ENCODE data around the gene PTPN4. TPM values are rescaled to one million over a fixed set of nuclear protein-coding genes. Genes with fewer than 3 reads are reported as not detected.

PTPN4 gene
- total RNA-seq, 1 donor from 2014 or later, result 37.4 TPM

DNA sequence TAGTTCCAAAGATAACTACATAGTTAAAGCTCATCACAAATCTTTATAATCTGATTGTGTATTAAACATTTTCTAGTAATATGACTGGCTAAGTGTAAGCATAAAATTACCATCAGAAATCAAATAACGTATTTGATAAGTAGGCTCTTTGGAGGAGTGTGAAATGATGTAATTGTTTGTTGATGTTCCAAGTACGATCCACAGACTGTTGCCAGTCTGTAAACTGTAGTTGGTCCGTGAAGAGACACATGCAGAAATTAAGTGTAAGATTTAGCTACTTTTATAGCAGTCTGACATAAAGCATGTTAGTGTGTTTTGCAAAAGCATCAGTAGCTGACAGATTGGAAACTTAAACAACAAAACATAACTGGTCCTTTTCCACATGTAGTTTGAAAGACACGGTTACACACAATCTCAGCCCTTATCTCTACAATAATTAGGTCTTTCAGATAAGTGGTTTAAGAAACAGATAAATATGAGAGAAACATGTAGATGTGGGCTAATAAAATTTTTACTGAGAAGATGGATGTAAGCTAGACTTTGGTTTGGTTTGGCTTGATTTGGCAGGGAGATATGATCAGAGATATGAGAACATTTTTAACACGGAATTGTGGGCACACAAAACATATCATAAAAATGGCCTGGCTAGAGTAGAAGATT lies 138.1 kb downstream of the PTPN4 start:
- Mint-ChIP-seq H3K36me3 (peaks cover 23% of the 10 kb centered on the region), H3K9me3 (peaks cover 8% of the 10 kb centered on the region), H3K4me3 (no peak overlapping the region), H3K4me1 (ENCODE audit: unreplicated experiment) (no peaks in the 10 kb centered on the region), H3K27ac (no peak overlapping the region), H3K27me3 (no peaks in the 10 kb centered on the region)
- no peak for DNase-seq (ENCODE audit: extremely low spot score, unreplicated experiment)
- no peak for TF ChIP-seq CTCF (conservative IDR thresholded peaks at IDR 0.05)

- no peaks in the 10 kb centered on the region for H3K27me3 Mint-ChIP-seq
- H3K36me3 Mint-ChIP-seq, result peaks cover 35% of the 10 kb centered on the region
- no peak for TF ChIP-seq CTCF (conservative IDR thresholded peaks at IDR 0.05)
- H3K9me3 Mint-ChIP-seq, result peaks cover 8% of the 10 kb centered on the region
- H3K27ac Mint-ChIP-seq, result no peak overlapping the region
- no peaks in the 10 kb centered on the region for H3K4me1 Mint-ChIP-seq (ENCODE audit: unreplicated experiment)
- DNase-seq (ENCODE audit: extremely low spot score, unreplicated experiment), result no peak
- H3K4me3 Mint-ChIP-seq, result no peak overlapping the region
Observed at GRCh38 chr2:119901013-119901412, 141.3 kb downstream of the PTPN4 start.

DNA sequence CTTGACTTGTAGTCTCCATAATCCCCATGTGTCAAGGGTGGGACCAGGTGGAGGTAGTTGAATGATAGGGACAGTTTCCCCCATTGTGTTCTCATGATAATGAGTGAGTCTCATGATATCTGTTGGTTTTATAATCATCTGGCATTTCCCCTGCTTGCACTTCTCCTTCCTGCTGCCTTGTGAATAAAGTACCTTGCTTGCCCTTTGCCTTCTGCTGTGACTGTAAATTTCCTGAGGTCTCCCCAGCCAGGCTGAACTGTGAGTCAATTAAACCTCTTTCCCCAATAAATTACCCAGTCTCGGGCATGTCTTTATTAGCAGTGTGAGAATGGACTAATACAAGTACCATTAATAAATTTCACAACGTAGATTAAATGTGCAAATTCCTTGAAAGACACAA lies 150.8 kb downstream of the PTPN4 start:
- Mint-ChIP-seq H3K4me3 (no peak overlapping the region), H3K27me3 (no peaks in the 10 kb centered on the region), H3K36me3 (peaks cover 47% of the 10 kb centered on the region), H3K4me1 (ENCODE audit: unreplicated experiment) (no peaks in the 10 kb centered on the region), H3K27ac (no peak overlapping the region), H3K9me3 (peaks cover 3% of the 10 kb centered on the region)
- no peak for TF ChIP-seq CTCF (conservative IDR thresholded peaks at IDR 0.05)
- DNase-seq (ENCODE audit: extremely low spot score, unreplicated experiment), result no peak

DNA sequence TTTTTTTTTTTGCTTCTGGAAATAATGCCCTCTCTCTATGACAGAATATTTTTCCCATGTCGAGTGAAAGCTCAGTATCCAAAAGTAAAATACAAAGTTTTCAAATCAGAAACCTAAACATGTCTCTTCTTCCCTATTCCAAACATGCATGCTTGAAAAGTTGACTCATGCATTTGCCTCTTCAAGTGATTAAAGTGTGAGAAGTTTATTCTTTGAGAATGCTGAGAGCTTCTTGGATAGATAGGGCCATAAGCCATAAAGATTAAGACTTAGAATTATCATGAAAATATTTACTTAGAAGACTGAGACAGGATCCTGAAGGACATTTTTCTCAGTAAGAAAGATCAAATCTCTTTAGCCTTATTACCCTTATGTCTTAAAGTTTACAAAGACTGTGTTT lies 154.5 kb downstream of the PTPN4 start:
- H3K36me3 Mint-ChIP-seq, result peaks cover 28% of the 10 kb centered on the region
- peaks cover 3% of the 10 kb centered on the region for H3K9me3 Mint-ChIP-seq
- no peak for TF ChIP-seq CTCF (conservative IDR thresholded peaks at IDR 0.05)
- no peak for DNase-seq (ENCODE audit: extremely low spot score, unreplicated experiment)
- H3K4me3 Mint-ChIP-seq, result no peak overlapping the region
- no peaks in the 10 kb centered on the region for H3K27me3 Mint-ChIP-seq
- no peak overlapping the region for H3K27ac Mint-ChIP-seq
- no peaks in the 10 kb centered on the region for H3K4me1 Mint-ChIP-seq (ENCODE audit: unreplicated experiment)

DNA sequence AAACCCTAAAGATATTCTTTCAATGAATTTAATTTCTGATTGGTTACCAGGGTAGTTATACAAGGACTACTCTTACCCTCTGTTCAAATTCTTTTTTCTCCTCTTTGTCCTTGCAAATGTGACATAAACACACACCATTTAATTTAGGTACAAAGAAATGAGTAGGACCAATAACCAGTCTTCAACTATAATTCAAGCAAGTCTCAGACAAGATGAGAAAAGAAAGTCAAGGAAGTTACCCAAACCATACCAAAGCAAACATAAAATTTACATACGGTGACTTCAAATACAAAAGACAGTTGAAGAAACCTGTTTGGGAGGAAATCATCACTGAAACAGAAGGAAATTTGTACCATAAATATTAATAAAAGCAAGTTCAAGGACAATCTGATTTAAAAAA lies 162.1 kb downstream of the PTPN4 start:
- Mint-ChIP-seq H3K4me3 (no peak overlapping the region), H3K4me1 (ENCODE audit: unreplicated experiment) (no peaks in the 10 kb centered on the region), H3K9me3 (no peaks in the 10 kb centered on the region), H3K27me3 (no peaks in the 10 kb centered on the region), H3K36me3 (peaks cover 8% of the 10 kb centered on the region), H3K27ac (peak overlapping the region; percentile 32)
- no peak for DNase-seq (ENCODE audit: extremely low spot score, unreplicated experiment)
- TF ChIP-seq CTCF (conservative IDR thresholded peaks at IDR 0.05), result no peak

DNA sequence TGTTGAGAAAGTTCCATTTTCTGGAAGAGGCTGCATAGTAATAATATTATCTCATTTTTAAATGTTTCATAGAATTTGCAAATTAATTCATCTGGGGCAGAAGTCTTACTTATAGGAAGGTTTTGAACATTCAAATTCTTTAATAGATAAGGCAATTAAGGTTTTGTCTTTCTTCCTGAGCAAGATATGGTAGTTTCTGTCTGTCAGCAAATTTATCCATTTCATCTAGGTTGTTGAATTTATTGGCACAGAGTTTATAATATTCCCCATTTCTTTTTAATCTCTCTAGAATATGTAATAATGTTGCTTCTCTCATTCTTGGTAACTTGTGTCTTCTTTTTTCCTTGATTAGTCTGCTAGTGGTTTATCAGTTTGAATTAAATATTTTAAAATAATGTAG lies 163.0 kb downstream of the PTPN4 start:
- TF ChIP-seq CTCF (conservative IDR thresholded peaks at IDR 0.05), result no peak
- no peak overlapping the region for H3K4me3 Mint-ChIP-seq
- no peaks in the 10 kb centered on the region for H3K27me3 Mint-ChIP-seq

More for the DNA sequence above, 163.0 kb downstream of the PTPN4 start:
- Mint-ChIP-seq H3K27ac (no peak overlapping the region), H3K36me3 (peaks cover 8% of the 10 kb centered on the region), H3K4me1 (ENCODE audit: unreplicated experiment) (no peaks in the 10 kb centered on the region), H3K9me3 (no peaks in the 10 kb centered on the region)
- DNase-seq (ENCODE audit: extremely low spot score, unreplicated experiment), result no peak
